Measurements from ENCODE around the gene SLC28A1. TPM values are rescaled to one million over a fixed set of nuclear protein-coding genes. Genes with fewer than 3 reads are reported as not detected.

Gene SLC28A1
- total and polyA plus RNA-seq, 2 donors (not counting 1 experiment from before 2014, with no cell fraction given) = not detected

DNA sequence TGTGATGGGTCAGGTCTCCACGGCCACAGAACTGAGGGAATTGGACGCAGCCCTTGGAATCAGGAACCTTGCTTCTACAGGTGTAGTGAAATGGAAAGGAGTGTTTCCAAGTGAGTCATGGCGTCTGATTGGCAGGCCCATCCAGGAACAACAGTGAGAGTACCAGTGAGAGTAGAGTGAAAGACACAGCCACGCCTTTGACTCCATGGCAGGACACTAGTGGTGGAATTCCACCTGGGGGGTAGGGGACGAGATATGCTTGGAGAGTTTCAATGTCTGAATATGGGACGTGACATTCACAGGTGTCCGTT, 3.0 kb upstream of the SLC28A1 start:
- TF ChIP-seq, protein P1, sequence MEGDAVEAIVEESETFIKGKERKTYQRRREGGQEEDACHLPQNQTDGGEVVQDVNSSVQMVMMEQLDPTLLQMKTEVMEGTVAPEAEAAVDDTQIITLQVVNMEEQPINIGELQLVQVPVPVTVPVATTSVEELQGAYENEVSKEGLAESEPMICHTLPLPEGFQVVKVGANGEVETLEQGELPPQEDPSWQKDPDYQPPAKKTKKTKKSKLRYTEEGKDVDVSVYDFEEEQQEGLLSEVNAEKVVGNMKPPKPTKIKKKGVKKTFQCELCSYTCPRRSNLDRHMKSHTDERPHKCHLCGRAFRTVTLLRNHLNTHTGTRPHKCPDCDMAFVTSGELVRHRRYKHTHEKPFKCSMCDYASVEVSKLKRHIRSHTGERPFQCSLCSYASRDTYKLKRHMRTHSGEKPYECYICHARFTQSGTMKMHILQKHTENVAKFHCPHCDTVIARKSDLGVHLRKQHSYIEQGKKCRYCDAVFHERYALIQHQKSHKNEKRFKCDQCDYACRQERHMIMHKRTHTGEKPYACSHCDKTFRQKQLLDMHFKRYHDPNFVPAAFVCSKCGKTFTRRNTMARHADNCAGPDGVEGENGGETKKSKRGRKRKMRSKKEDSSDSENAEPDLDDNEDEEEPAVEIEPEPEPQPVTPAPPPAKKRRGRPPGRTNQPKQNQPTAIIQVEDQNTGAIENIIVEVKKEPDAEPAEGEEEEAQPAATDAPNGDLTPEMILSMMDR (IDR thresholded peaks at IDR 0.05) = no peak
- no peak for TF ChIP-seq EZH2 (IDR thresholded peaks at IDR 0.05; ENCODE audit: borderline replicate concordance, insufficient read depth, low read depth, low read length, poor library complexity, severe bottlenecking)
- Histone ChIP-seq H3K9ac (ENCODE audit: low read length) (no peak overlapping the region), H3K27ac (ENCODE audit: low read length in 2 of 2) (no peak overlapping the region), H3K79me2 (ENCODE audit: control insufficient read depth, insufficient read depth, low read length) (no peaks in the 10 kb centered on the region), H3K9me3 (ENCODE audit: control extremely low read depth in 1 of 3, control insufficient read depth in 2 of 3, insufficient read depth in 1 of 3, low read length in 2 of 3) (no peaks in the 10 kb centered on the region), H3K4me2 (replicated peaks; ENCODE audit: low read depth, low read length, poor library complexity, severe bottlenecking) (no peak overlapping the region), H3K27me3 (replicated peaks in 1 of 4; ENCODE audit: control extremely low read depth in 1 of 4, control insufficient read depth in 3 of 4, insufficient read depth in 4 of 4, low read length in 3 of 4) (no peaks in the 10 kb centered on the region), H3K36me3 (replicated peaks in 1 of 2; ENCODE audit: control extremely low read depth in 1 of 2, control insufficient read depth in 1 of 2, extremely low read depth in 1 of 2, insufficient read depth in 2 of 2, low read length in 1 of 2) (no peaks in the 10 kb centered on the region), H3K4me1 (ENCODE audit: control insufficient read depth in 2 of 2, insufficient read depth in 2 of 2, low read length in 2 of 2) (no peaks in the 10 kb centered on the region), H2AFZ (ENCODE audit: insufficient read depth, low read depth, low read length, poor library complexity, severe bottlenecking) (no peak overlapping the region), H4K20me1 (ENCODE audit: control insufficient read depth, insufficient read depth, low read length, poor library complexity, severe bottlenecking) (no peaks in the 10 kb centered on the region), H3K4me3 (ENCODE audit: control extremely low read depth in 1 of 5, extremely low read depth in 1 of 5, insufficient read depth in 1 of 5, low read depth in 2 of 5, low read length in 4 of 5) (no peak overlapping the region)
- ATAC-seq (ENCODE audit: low read depth) (no peak), DNase-seq (no peak)
- ChIA-PET POLR2A (no interaction called here), CTCF (interaction anchor here (0.7 to 1.9 kb wide), 3 partner anchors 71 to 294 kb away, joined by 3 to 8 read pairs (median 3); no protein-coding TSS in a partner anchor)
- intact Hi-C loops (cut with micrococcal nuclease) = no loop called here
- H3K27ac Mint-ChIP-seq = no peak overlapping the region
- no peaks in the 10 kb centered on the region for H3K27me3 Mint-ChIP-seq
- no peaks in the 10 kb centered on the region for H3K9me3 Mint-ChIP-seq (ENCODE audit: insufficient read depth)
- H3K4me1 Mint-ChIP-seq = no peaks in the 10 kb centered on the region
- WGBS (ENCODE audit: insufficient coverage) = 89% methylated on average over 4 of the region's 7 CpGs
- no peak overlapping the region for H3K4me3 Mint-ChIP-seq

DNA sequence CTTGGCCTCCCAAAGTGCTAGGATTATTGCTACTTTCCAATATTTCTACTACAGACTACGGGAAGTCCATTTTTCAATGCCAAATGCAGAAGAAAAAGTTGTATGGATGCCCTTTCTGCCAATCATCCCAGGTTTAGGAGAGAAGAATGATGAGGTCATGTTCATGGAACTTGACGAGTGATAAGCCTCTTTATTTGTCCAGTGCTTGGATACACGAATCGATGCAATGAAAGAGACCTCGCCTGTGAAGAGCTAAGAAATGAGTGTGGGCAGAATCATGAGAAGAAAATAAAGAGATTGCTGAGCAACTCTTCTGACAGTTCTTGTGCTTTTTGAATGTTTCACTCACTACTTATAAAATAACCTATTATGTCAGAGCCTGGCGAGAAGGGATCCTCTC, 996 bp upstream of the SLC28A1 start:
- Mint-ChIP-seq H3K9me3 (ENCODE audit: insufficient read depth) (no peaks in the 10 kb centered on the region), H3K4me3 (no peak overlapping the region), H3K27me3 (no peaks in the 10 kb centered on the region), H3K27ac (no peak overlapping the region), H3K4me1 (no peaks in the 10 kb centered on the region)
- CTCF ChIA-PET = no interaction called here
- H3K9ac ChIP-seq (ENCODE audit: low read length) = no peak overlapping the region
- no peaks in the 10 kb centered on the region for H3K4me1 ChIP-seq (ENCODE audit: control insufficient read depth in 2 of 2, insufficient read depth in 2 of 2, low read length in 2 of 2)
- no peaks in the 10 kb centered on the region for H3K27me3 ChIP-seq (replicated peaks in 1 of 4; ENCODE audit: control extremely low read depth in 1 of 4, control insufficient read depth in 3 of 4, insufficient read depth in 4 of 4, low read length in 3 of 4)
- DNase-seq (no peak), ATAC-seq (ENCODE audit: low read depth) (no peak)
- H3K4me3 ChIP-seq (ENCODE audit: control extremely low read depth in 1 of 5, extremely low read depth in 1 of 5, insufficient read depth in 1 of 5, low read depth in 2 of 5, low read length in 4 of 5) = no peak overlapping the region
- no peak for TF ChIP-seq EZH2 (IDR thresholded peaks at IDR 0.05; ENCODE audit: borderline replicate concordance, insufficient read depth, low read depth, low read length, poor library complexity, severe bottlenecking)
- TF ChIP-seq, protein P1 (IDR thresholded peaks at IDR 0.05) = no peak
- no peaks in the 10 kb centered on the region for H3K79me2 ChIP-seq (ENCODE audit: control insufficient read depth, insufficient read depth, low read length)
- H3K4me2 ChIP-seq (replicated peaks; ENCODE audit: low read depth, low read length, poor library complexity, severe bottlenecking) = no peak overlapping the region
- POLR2A ChIA-PET = no interaction called here
- H2AFZ ChIP-seq (ENCODE audit: insufficient read depth, low read depth, low read length, poor library complexity, severe bottlenecking) = no peak overlapping the region
- 100% methylated on average over 4 of the region's 6 CpGs for WGBS (ENCODE audit: insufficient coverage)
- intact Hi-C loops (cut with micrococcal nuclease) = no loop called here
- no peaks in the 10 kb centered on the region for H4K20me1 ChIP-seq (ENCODE audit: control insufficient read depth, insufficient read depth, low read length, poor library complexity, severe bottlenecking)
- no peak overlapping the region for H3K27ac ChIP-seq (ENCODE audit: low read length in 2 of 2)
- H3K36me3 ChIP-seq (replicated peaks in 1 of 2; ENCODE audit: control extremely low read depth in 1 of 2, control insufficient read depth in 1 of 2, extremely low read depth in 1 of 2, insufficient read depth in 2 of 2, low read length in 1 of 2) = no peaks in the 10 kb centered on the region
- H3K9me3 ChIP-seq (ENCODE audit: control extremely low read depth in 1 of 3, control insufficient read depth in 2 of 3, insufficient read depth in 1 of 3, low read length in 2 of 3) = no peaks in the 10 kb centered on the region

Data from B cell (primary cell).